ENCODE data around the gene UMOD.
"Not testable (repeated sequence)": the region's sequence is repeated elsewhere in the genome, so short reads cannot be mapped to it uniquely, and the experiment has no call there.

Gene UMOD

GRCh38 chr16:20320592-20320991, 31.9 kb downstream of the UMOD start:
- DNase-seq (ENCODE audit: low spot score), result no peak

- DNase-seq (ENCODE audit: low spot score), result no peak
Measured at GRCh38 chr16:20320178-20320577, 32.3 kb downstream of the UMOD start.

- DNase-seq (ENCODE audit: low spot score), result no peak
Measured at GRCh38 chr16:20319406-20319805, 33.1 kb downstream of the UMOD start.

GRCh38 chr16:20318437-20318836, 34.1 kb downstream of the UMOD start:
- DNase-seq (ENCODE audit: low spot score), result no peak

- DNase-seq (ENCODE audit: low spot score), result no peak
Measured at GRCh38 chr16:20318006-20318405, 34.5 kb downstream of the UMOD start.

GRCh38 chr16:20317117-20317516, 35.4 kb downstream of the UMOD start:
- no peak for DNase-seq (ENCODE audit: low spot score)

- DNase-seq (ENCODE audit: low spot score), result no peak
Measured at GRCh38 chr16:20316715-20317114, 35.8 kb downstream of the UMOD start.

- no peak for DNase-seq (ENCODE audit: low spot score)
Measured at GRCh38 chr16:20315764-20316163, 36.8 kb downstream of the UMOD start.

GRCh38 chr16:20314575-20314974, 37.9 kb downstream of the UMOD start:
- no peak for DNase-seq (ENCODE audit: low spot score)

GRCh38 chr16:20313741-20314140, 38.8 kb downstream of the UMOD start:
- no peak for DNase-seq (ENCODE audit: low spot score)

- not testable (repeated sequence) for DNase-seq (ENCODE audit: low spot score)
Measured at GRCh38 chr16:20312536-20313095, 39.9 kb downstream of the UMOD start.

GRCh38 chr16:20311548-20311947, 41.0 kb downstream of the UMOD start:
- no peak for DNase-seq (ENCODE audit: low spot score)

- no peak for DNase-seq (ENCODE audit: low spot score)
Measured at GRCh38 chr16:20310421-20311395, 41.8 kb downstream of the UMOD start.

GRCh38 chr16:20309786-20310185, 42.7 kb downstream of the UMOD start:
- no peak for DNase-seq (ENCODE audit: low spot score)

GRCh38 chr16:20308801-20309590, 43.5 kb downstream of the UMOD start:
- DNase-seq (ENCODE audit: low spot score), result no peak

- no peak for DNase-seq (ENCODE audit: low spot score)
Measured at GRCh38 chr16:20308266-20308665, 44.2 kb downstream of the UMOD start.

GRCh38 chr16:20307791-20308190, 44.7 kb downstream of the UMOD start:
- DNase-seq (ENCODE audit: low spot score), result no peak

GRCh38 chr16:20307240-20307671, 45.3 kb downstream of the UMOD start:
- DNase-seq (ENCODE audit: low spot score), result no peak

GRCh38 chr16:20306401-20306800, 46.1 kb downstream of the UMOD start:
- no peak for DNase-seq (ENCODE audit: low spot score)

- DNase-seq (ENCODE audit: low spot score), result no peak
Measured at GRCh38 chr16:20303012-20303411, 49.5 kb downstream of the UMOD start.

- no peak for DNase-seq (ENCODE audit: low spot score)
Measured at GRCh38 chr16:20302389-20302788, 50.1 kb downstream of the UMOD start.

GRCh38 chr16:20301840-20302239, 50.7 kb downstream of the UMOD start:
- peak; percentile 9 for DNase-seq (ENCODE audit: low spot score)
